D721Med (cell line): ENCODE data around the gene E2F4.

Source experiments
- DNase-seq: peaks from one replicate; pipeline ENCODE4 v3.0.0; 2011; ENCODE audit warnings: low spot score; ENCODE audit not compliant: insufficient read length
- FAIRE-seq: peaks from 2 replicates; lab custom pipeline; 2011; peaks lifted over from hg19 to GRCh38; lab: Jason Lieb, UNC
- TF ChIP-seq, protein P1 (sequence below): IDR thresholded peaks from 2 replicates; pipeline ENCODE4 v1.5.1; 2012; ENCODE audit warnings: mild to moderate bottlenecking, control low read depth; ENCODE audit not compliant: insufficient read depth; ENCODE audit errors: missing control alignments

The E2F4 gene

DNA sequence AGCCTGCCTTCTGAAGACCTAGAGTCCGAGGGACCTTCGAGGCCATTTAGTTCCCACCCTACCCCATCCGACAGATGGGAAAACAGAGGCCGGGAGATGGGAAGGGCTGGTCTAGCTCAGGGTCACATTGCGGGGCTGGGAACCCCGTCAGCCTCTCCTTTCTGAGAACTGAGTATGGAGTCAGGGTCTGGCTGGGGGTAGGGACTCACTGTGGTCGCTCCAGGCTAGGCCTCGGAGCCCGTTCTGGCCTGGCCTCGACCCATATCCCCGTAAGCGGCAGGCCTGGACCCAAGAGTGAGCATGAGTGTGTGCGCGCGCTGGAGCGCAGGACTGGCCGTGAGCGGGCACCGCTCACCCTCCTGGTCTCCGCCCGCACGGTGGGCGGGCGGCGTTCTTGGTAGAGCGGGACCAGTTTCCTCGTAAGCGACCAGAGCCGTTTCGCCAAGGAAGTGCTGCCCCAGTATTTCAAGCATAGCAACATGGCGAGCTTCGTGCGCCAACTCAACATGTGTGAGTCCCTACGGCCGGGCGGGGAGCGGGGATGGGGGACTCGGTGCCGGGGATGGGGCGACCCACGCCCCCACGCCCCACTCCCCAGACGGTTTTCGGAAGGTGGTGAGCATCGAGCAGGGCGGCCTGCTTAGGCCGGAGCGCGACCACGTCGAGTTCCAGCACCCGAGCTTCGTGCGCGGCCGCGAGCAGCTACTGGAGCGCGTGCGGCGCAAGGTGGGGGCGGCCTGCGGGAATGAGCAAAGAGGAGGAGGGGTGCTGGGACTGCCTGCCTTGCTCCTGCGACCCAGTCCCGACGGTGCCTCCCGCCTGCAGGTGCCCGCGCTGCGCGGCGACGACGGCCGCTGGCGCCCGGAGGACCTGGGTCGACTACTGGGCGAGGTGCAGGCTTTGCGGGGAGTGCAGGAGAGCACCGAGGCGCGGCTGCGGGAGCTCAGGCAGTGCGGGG is 26.6 kb upstream of the E2F4 start:
- FAIRE-seq (no peak), DNase-seq (no peak)
- TF ChIP-seq, protein P1, sequence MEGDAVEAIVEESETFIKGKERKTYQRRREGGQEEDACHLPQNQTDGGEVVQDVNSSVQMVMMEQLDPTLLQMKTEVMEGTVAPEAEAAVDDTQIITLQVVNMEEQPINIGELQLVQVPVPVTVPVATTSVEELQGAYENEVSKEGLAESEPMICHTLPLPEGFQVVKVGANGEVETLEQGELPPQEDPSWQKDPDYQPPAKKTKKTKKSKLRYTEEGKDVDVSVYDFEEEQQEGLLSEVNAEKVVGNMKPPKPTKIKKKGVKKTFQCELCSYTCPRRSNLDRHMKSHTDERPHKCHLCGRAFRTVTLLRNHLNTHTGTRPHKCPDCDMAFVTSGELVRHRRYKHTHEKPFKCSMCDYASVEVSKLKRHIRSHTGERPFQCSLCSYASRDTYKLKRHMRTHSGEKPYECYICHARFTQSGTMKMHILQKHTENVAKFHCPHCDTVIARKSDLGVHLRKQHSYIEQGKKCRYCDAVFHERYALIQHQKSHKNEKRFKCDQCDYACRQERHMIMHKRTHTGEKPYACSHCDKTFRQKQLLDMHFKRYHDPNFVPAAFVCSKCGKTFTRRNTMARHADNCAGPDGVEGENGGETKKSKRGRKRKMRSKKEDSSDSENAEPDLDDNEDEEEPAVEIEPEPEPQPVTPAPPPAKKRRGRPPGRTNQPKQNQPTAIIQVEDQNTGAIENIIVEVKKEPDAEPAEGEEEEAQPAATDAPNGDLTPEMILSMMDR, result no peak

GRCh38 chr16:67166110-67166547 is 25.8 kb upstream of the E2F4 start:
- DNase-seq, result no peak

DNA sequence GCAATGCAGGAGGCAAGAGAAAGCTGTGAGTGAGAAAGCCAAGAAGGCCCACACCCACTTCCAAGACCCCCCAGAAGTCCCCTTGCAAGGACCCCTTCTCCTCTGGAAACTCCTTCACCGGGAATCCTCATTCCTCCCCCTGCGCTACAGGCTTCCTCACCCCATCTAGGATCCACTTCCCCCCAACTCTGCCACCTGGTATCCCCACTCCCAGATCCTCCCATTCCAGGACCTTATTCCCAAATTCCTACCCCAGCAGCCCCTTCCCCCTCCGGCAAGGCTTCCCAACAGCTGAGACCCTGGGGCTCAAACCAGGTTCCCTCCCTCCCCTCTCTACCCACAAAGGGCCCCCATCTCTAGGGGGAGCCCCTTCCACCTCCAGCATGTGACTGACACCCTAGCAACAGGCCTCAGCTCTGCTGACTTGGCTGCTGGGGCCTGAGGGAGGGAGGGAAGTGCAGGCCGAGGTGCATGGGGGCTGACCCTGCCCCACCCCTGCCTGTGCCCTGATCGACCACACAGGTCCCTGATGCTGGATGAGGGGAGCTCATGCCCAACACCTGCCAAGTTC is 25.3 kb upstream of the E2F4 start:
- DNase-seq (no peak), FAIRE-seq (no peak)
- TF ChIP-seq, protein P1, result no peak

More at GRCh38 chr16:67166110-67166547, 25.8 kb upstream of the E2F4 start:
- FAIRE-seq, result no peak
- TF ChIP-seq, protein P1, result no peak

- no peak for FAIRE-seq
- TF ChIP-seq, protein P1, result no peak
- no peak for DNase-seq
Observed at GRCh38 chr16:67167588-67167987, 24.4 kb upstream of the E2F4 start.

DNA sequence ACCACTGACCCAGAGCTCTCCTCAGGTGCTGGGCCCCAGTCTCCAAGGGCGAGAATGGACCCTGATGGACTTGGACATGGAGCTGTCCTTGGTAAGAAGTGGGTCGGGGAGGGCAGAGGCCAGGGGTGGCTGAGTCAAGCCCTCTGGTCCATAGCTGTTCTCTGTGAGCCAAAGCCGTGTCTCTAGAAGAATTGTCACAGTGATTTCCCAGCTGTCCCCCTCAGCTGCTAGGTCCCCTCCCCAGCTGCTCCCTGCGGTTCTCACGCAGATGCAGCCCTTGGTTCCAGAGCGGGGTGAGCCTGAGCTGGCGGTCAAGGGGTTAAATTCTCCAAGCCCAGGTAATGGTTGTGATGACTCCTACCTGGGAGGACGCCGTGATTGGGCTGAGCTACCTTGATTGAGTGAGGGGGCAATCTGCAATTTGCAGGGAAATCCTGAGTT is 22.9 kb upstream of the E2F4 start:
- no peak for FAIRE-seq
- DNase-seq, result no peak
- TF ChIP-seq, protein P1, result no peak

DNA sequence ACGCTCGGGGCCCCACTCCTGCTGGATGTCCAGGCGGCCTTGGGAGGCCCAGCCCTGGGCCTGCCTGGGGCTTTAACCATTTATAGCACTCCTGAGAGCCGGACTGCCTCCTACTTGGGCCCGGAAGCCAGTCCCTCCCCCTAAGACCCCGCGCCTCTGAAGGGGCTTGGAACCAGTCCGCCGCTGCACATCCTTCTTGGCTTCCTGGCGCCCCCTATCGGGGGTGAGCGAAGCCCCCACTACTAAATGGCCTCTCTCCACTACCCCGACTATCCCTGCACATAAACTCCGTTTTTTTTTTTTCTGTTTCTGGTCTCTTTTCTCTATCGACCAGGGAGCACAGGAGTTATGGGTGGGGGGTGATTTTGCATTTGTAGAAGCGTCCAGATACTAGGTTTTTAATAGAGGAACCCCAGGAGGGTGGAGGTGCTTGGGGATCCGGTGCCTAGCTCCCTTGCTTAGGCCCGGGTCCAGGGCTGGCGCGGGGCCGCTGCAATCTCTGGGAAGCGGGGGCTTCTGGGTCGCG is 22.2 kb upstream of the E2F4 start:
- TF ChIP-seq, protein P1, result peak; percentile 62
- FAIRE-seq, result no peak
- no peak for DNase-seq
